ENCODE results near the gene PIEZO2.

DNA sequence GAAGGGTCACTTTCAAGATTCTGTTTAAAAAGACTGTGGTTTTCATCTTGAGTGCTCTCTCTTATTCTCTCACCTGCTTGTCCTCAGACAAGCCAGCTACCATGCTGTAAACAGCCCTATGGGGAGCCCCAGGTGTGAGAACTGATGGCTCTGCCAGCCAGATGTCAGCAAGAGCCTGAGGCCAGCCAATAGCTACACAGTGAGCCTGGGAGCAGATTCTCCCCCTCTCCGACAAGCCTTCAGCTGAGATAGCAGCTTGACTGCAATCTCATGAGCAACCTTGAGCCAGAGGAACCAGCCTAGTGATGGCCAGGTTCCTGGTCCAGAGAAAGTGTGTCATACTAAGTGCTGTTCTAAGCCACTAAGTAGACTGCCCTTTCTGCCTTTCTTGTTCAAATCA, 351.5 kb downstream of the PIEZO2 start:
- TF ChIP-seq, protein P1, sequence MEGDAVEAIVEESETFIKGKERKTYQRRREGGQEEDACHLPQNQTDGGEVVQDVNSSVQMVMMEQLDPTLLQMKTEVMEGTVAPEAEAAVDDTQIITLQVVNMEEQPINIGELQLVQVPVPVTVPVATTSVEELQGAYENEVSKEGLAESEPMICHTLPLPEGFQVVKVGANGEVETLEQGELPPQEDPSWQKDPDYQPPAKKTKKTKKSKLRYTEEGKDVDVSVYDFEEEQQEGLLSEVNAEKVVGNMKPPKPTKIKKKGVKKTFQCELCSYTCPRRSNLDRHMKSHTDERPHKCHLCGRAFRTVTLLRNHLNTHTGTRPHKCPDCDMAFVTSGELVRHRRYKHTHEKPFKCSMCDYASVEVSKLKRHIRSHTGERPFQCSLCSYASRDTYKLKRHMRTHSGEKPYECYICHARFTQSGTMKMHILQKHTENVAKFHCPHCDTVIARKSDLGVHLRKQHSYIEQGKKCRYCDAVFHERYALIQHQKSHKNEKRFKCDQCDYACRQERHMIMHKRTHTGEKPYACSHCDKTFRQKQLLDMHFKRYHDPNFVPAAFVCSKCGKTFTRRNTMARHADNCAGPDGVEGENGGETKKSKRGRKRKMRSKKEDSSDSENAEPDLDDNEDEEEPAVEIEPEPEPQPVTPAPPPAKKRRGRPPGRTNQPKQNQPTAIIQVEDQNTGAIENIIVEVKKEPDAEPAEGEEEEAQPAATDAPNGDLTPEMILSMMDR (IDR thresholded peaks at IDR 0.05): no peak
- no peak for TF ChIP-seq POLR2AphosphoS5 (IDR thresholded peaks at IDR 0.05)

All from breast epithelium (tissue), 3 donors.